Lung (tissue), 12 donors: Measurements from ENCODE around the gene RAB30. TPM values are rescaled to one million over a fixed set of nuclear protein-coding genes. Genes with fewer than 3 reads are reported as not detected.

Source experiments
- ATAC-seq: fragments of 200-7000 bp; cut with Tn5 transposase; one replicate; pipeline ENCODE4 v1.9.1; 2020; ENCODE audit warnings: moderate number of reproducible peaks; ENCODE audit not compliant: insufficient read depth, low FRiP score
- DNase-seq, 3 donors: peaks; one replicate each; pipeline ENCODE4 v3.0.0-alpha.2; 2013 to 2017
- H3K27ac ChIP-seq, 2 donors: one replicate each; pipeline ENCODE4 v1.5.1; 2013; ENCODE audit warnings: mild to moderate bottlenecking in 2 of 2, moderate library complexity in 2 of 2, control low read depth in 1 of 2, inconsistent platforms in 1 of 2, low read depth in 1 of 2, low read length in 1 of 2
- H3K27me3 ChIP-seq, 3 donors: one replicate each; pipeline ENCODE4 v1.5.1; 2013; ENCODE audit warnings: low read length in 2 of 3; ENCODE audit not compliant: control insufficient read depth in 3 of 3, insufficient read depth in 3 of 3
- H3K36me3 ChIP-seq, 4 donors: one replicate each; pipeline ENCODE4 v1.5.1; 2013; ENCODE audit warnings: low read length in 4 of 4, mild to moderate bottlenecking in 1 of 4, moderate library complexity in 1 of 4; ENCODE audit not compliant: control insufficient read depth in 4 of 4, insufficient read depth in 4 of 4
- H3K4me1 ChIP-seq, 5 donors: one replicate each; pipeline ENCODE4 v1.5.1; 2013; ENCODE audit warnings: low read length in 5 of 5, mild to moderate bottlenecking in 2 of 5, moderate library complexity in 1 of 5; ENCODE audit not compliant: control insufficient read depth in 5 of 5, insufficient read depth in 5 of 5
- H3K4me3 ChIP-seq: one replicate; pipeline ENCODE4 v1.5.1; 2013; ENCODE audit warnings: mild to moderate bottlenecking, control low read depth, moderate library complexity
- H3K9ac ChIP-seq, 2 donors: one replicate each; pipeline ENCODE4 v1.5.1; 2013; ENCODE audit warnings: low read length in 2 of 2, control low read depth in 1 of 2; ENCODE audit not compliant: insufficient read depth in 1 of 2
- H3K9me3 ChIP-seq, 4 donors: one replicate each; pipeline ENCODE4 v1.5.1; 2013; ENCODE audit warnings: low read length in 3 of 4, mild to moderate bottlenecking in 1 of 4, moderate library complexity in 1 of 4; ENCODE audit not compliant: control insufficient read depth in 4 of 4, insufficient read depth in 3 of 4
- CTCF ChIP-seq: IDR thresholded peaks from 2 replicates; pipeline ENCODE4 v1.5.1; 2012; ENCODE audit warnings: mild to moderate bottlenecking; ENCODE audit errors: control extremely low read depth, extremely low read depth
- WGBS, 2 donors: extraction: QIAGEN DNeasy Blood & Tissue Kit; methylation state at CpG; one replicate each; pipeline ENCODE4 v1.1.7; 2013; 5-methylcytosine and 5-hydroxymethylcytosine counted together
- polyA plus RNA-seq, 2 donors: library from polyadenylated mRNA; stranded (reverse); fragments of 200-250 nt; gene quantifications; one replicate each; pipeline ENCODE4 v1.2.1, GENCODE V29; 2013
- total RNA-seq, 2 donors: library from RNA; depleted of rRNA in 1 of 2; stranded (reverse); fragments of >200 nt in 1 of 2; gene quantifications; one replicate each; pipeline ENCODE4 v1.2.1, GENCODE V29; 2014 to 2021
- donor health status: control.
- donor health status: control.
- donor health status: Bipolar disorder and iron deficiency.
- donor health status: healthy.
- donor health status: DM: yes; HTN: yes; CAD: no.

The RAB30 gene
- total and polyA plus RNA-seq, 4 donors = 1.6 to 25.5 (median 7.5) TPM

GRCh38 chr11:83070731-83071566 is 748 bp downstream of the RAB30 start:
- Histone ChIP-seq H3K27ac (peak overlapping the region; percentile 83 to 85), H3K9ac (peak overlapping the region; percentile 99 to 100), H3K27me3 (no peaks in the 10 kb centered on the region), H3K36me3 (peaks cover 2 to 15% (median 6%) of the 10 kb centered on the region in 4 donors), H3K4me3 (peak overlapping the region; percentile 46), H3K4me1 (peaks cover 5 to 33% (median 19%) of the 10 kb centered on the region in 5 donors), H3K9me3 (no peaks in the 10 kb centered on the region)
- no peak for TF ChIP-seq CTCF
- DNase-seq (peak; percentile 50 to 84 (median 77)), ATAC-seq (no peak)
- WGBS, 2 donors = 1 to 2% methylated on average over 22 of the region's 22 CpGs

- 47 to 65% methylated on average over 3 of the region's 3 CpGs for WGBS, 2 donors
- Histone ChIP-seq H3K9ac (peak overlapping the region; percentile 99 to 100), H3K9me3 (no peaks in the 10 kb centered on the region), H3K4me1 (peaks cover 5 to 33% (median 19%) of the 10 kb centered on the region in 5 donors), H3K4me3 (no peak overlapping the region), H3K27me3 (no peaks in the 10 kb centered on the region), H3K36me3 (peaks cover 2 to 15% (median 6%) of the 10 kb centered on the region in 4 donors), H3K27ac (peak overlapping the region in 1 of 2 donors; percentile 85)
- DNase-seq (peak in 2 of 3 donors; percentile 60 to 65), ATAC-seq (no peak)
- no peak for TF ChIP-seq CTCF
Measured at GRCh38 chr11:83070044-83070701, 1.5 kb downstream of the RAB30 start.

GRCh38 chr11:83069441-83070043 is 2.2 kb downstream of the RAB30 start:
- H3K9me3 ChIP-seq = no peaks in the 10 kb centered on the region
- no peak overlapping the region for H3K4me3 ChIP-seq
- no peak overlapping the region for H3K9ac ChIP-seq
- TF ChIP-seq CTCF = no peak
- peaks cover 2 to 11% (median 6%) of the 10 kb centered on the region in 4 donors for H3K36me3 ChIP-seq
- peak in 1 of 3 donors; percentile 38 for DNase-seq
- no peaks in the 10 kb centered on the region for H3K27me3 ChIP-seq
- peak overlapping the region in 1 of 2 donors; percentile 85 for H3K27ac ChIP-seq
- no peak for ATAC-seq
- H3K4me1 ChIP-seq = peaks cover 5 to 33% (median 19%) of the 10 kb centered on the region in 5 donors
